HepG2 (cell line): ENCODE data around the gene NAPSA. TPM values are rescaled to one million over a fixed set of nuclear protein-coding genes. Genes with fewer than 3 reads are reported as not detected.

Source experiments
- AGO2 ChIP-seq: fragments of 200-400 bp; formaldehyde crosslinking; optimal IDR thresholded peaks from 2 replicates; pipeline ENCODE3; 2017; ENCODE audit warnings: mild to moderate bottlenecking, low read depth, low read length, moderate library complexity
- BRCA1 ChIP-seq: sonication (generic); formaldehyde crosslinking; IDR thresholded peaks from 2 replicates; pipeline ENCODE4 v1.4.0; 2020; ENCODE audit warnings: missing genetic modification reagents
- BRD4 ChIP-seq: sonication (generic); formaldehyde crosslinking; IDR thresholded peaks from 2 replicates; pipeline ENCODE4 v1.4.0; 2020; ENCODE audit warnings: missing genetic modification reagents
- BRF2 ChIP-seq: sonication (generic); formaldehyde crosslinking; IDR thresholded peaks from 2 replicates; pipeline ENCODE4 v1.8.1; 2022; ENCODE audit warnings: mild to moderate bottlenecking, missing genetic modification reagents
- HNRNPL ChIP-seq: fragments of 200-400 bp; formaldehyde crosslinking; IDR thresholded peaks from 2 replicates; pipeline ENCODE4 v1.6.1; 2017; ENCODE audit warnings: mild to moderate bottlenecking, low read depth, low read length
- IRX3 ChIP-seq: sonication (generic); formaldehyde crosslinking; IDR thresholded peaks from 2 replicates; pipeline ENCODE4 v1.8.1; 2023; ENCODE audit warnings: mild to moderate bottlenecking, low read depth, missing genetic modification reagents, borderline replicate concordance
- POLR2G ChIP-seq: fragments of 200-400 bp; formaldehyde crosslinking; IDR thresholded peaks from 2 replicates; pipeline ENCODE4 v1.6.1; 2018; ENCODE audit warnings: mild to moderate bottlenecking, low read depth, low read length, moderate library complexity
- RBM39 ChIP-seq: fragments of 200-400 bp; formaldehyde crosslinking; IDR thresholded peaks from one replicate; pipeline ENCODE4 v1.6.1; 2018; ENCODE audit warnings: antibody characterized with exemption, mild to moderate bottlenecking, low read depth, low read length; ENCODE audit not compliant: poor library complexity, severe bottlenecking
- SMAD9 ChIP-seq: sonication (generic); formaldehyde crosslinking; IDR thresholded peaks from 2 replicates; pipeline ENCODE4 v1.5.1; 2020; ENCODE audit warnings: mild to moderate bottlenecking, missing genetic modification reagents
- TOPORS ChIP-seq: sonication (generic); formaldehyde crosslinking; IDR thresholded peaks from 2 replicates; pipeline ENCODE4 v1.8.0; 2023; ENCODE audit warnings: mild to moderate bottlenecking, missing genetic modification reagents
- ZBTB39 ChIP-seq: sonication (generic); formaldehyde crosslinking; IDR thresholded peaks from 2 replicates; pipeline ENCODE4 v1.5.0; 2020; ENCODE audit warnings: missing genetic modification reagents
- ZBTB7A ChIP-seq: sonication (generic); formaldehyde crosslinking; IDR thresholded peaks from 2 replicates; pipeline ENCODE4 v1.8.0; 2022; ENCODE audit warnings: mild to moderate bottlenecking, missing genetic modification reagents
- ZFP1 ChIP-seq: IDR thresholded peaks from 2 replicates; pipeline ENCODE4 v1.6.1; 2016
- ZNF441 ChIP-seq: sonication (generic); formaldehyde crosslinking; IDR thresholded peaks from 2 replicates; pipeline ENCODE4 v1.7.0; 2021; ENCODE audit warnings: missing genetic modification reagents, borderline replicate concordance
- ZNF709 ChIP-seq: sonication (generic); formaldehyde crosslinking; IDR thresholded peaks from 2 replicates; pipeline ENCODE4 v1.5.0; 2020; ENCODE audit warnings: mild to moderate bottlenecking, missing genetic modification reagents
- ZNF75D ChIP-seq: sonication (generic); formaldehyde crosslinking; IDR thresholded peaks from 2 replicates; pipeline ENCODE4 v1.8.1; 2023; ENCODE audit warnings: missing genetic modification reagents, mild to moderate bottlenecking, borderline replicate concordance
- ZNF83 ChIP-seq: sonication (generic); formaldehyde crosslinking; IDR thresholded peaks from 2 replicates; pipeline ENCODE4 v1.4.0; 2020; ENCODE audit warnings: missing genetic modification reagents, mild to moderate bottlenecking, borderline replicate concordance
- ZNF841 ChIP-seq: sonication (generic); formaldehyde crosslinking; IDR thresholded peaks from 2 replicates; pipeline ENCODE4 v1.8.1; 2023; ENCODE audit warnings: missing genetic modification reagents, borderline replicate concordance
- polyA plus RNA-seq, 8 experiments: library from polyadenylated mRNA; depleted of rRNA in 3 of 8; stranded (reverse) in 7 of 8; unstranded in 1 of 8; fragments of >200 nt; fragmentation: Illumina TruSeq in 4 of 8; extraction: Trizol in 4 of 8; gene quantifications; 2 replicates each; pipeline versions ENCODE4 v1.2.1 to v1.2.3, GENCODE V29; 2011 to 2016; ENCODE audit warnings: low read depth in 4 of 8, missing spikeins in 1 of 8, mixed read lengths in 1 of 8; ENCODE audit not compliant: insufficient read depth in 1 of 8
- total RNA-seq, 5 experiments: library from RNA; depleted of rRNA; stranded (reverse); fragments of >200 nt; fragmentation: Illumina TruSeq; extraction: Trizol; gene quantifications; 2 replicates each; pipeline ENCODE4 v1.2.3, GENCODE V29; 2016; ENCODE audit warnings: low read depth in 1 of 5
- TF ChIP-seq, protein P1 (sequence below): sonication (generic); formaldehyde crosslinking; IDR thresholded peaks from 2 replicates; pipeline ENCODE4 v1.4.0; 2020; ENCODE audit warnings: missing genetic modification reagents, borderline replicate concordance
- TF ChIP-seq, protein P2 (sequence below): IDR thresholded peaks from 2 replicates; pipeline ENCODE4 v1.4.0; 2020; ENCODE audit warnings: mild to moderate bottlenecking, missing genetic modification reagents

The NAPSA gene
- total and polyA plus RNA-seq, 2 of the 13 experiments (the other 11 are each of a cell fraction or from before 2014, with no cell fraction given): not detected

GRCh38 chr19:50383852-50384684, 18.6 kb upstream of the NAPSA start, which contains the start of gene POLD1 (continued):
- peak; percentile 97 for TF ChIP-seq AGO2
- TF ChIP-seq, protein P1, sequence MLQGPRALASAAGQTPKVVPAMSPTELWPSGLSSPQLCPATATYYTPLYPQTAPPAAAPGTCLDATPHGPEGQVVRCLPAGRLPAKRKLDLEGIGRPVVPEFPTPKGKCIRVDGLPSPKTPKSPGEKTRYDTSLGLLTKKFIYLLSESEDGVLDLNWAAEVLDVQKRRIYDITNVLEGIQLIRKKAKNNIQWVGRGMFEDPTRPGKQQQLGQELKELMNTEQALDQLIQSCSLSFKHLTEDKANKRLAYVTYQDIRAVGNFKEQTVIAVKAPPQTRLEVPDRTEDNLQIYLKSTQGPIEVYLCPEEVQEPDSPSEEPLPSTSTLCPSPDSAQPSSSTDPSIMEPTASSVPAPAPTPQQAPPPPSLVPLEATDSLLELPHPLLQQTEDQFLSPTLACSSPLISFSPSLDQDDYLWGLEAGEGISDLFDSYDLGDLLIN (CRISPR knock-in tag): peak; percentile 87; the same call in 1 of the 2 replicates
- TF ChIP-seq ZBTB7A (CRISPR knock-in tag): 0 out of 2 replicates have a peak, but pooled peaks have one; percentile 52
- TF ChIP-seq ZFP1 (CRISPR knock-in tag): no peak
- TF ChIP-seq ZNF83: 0 out of 2 replicates have a peak, but pooled peaks have one; percentile 29
- TF ChIP-seq ZNF75D (CRISPR knock-in tag): no peak
- no peak for TF ChIP-seq ZNF709
- TF ChIP-seq BRF2 (CRISPR knock-in tag): no peak; the same call in 1 of the 2 replicates
- peak; percentile 40 for TF ChIP-seq RBM39
- TF ChIP-seq, protein P2, sequence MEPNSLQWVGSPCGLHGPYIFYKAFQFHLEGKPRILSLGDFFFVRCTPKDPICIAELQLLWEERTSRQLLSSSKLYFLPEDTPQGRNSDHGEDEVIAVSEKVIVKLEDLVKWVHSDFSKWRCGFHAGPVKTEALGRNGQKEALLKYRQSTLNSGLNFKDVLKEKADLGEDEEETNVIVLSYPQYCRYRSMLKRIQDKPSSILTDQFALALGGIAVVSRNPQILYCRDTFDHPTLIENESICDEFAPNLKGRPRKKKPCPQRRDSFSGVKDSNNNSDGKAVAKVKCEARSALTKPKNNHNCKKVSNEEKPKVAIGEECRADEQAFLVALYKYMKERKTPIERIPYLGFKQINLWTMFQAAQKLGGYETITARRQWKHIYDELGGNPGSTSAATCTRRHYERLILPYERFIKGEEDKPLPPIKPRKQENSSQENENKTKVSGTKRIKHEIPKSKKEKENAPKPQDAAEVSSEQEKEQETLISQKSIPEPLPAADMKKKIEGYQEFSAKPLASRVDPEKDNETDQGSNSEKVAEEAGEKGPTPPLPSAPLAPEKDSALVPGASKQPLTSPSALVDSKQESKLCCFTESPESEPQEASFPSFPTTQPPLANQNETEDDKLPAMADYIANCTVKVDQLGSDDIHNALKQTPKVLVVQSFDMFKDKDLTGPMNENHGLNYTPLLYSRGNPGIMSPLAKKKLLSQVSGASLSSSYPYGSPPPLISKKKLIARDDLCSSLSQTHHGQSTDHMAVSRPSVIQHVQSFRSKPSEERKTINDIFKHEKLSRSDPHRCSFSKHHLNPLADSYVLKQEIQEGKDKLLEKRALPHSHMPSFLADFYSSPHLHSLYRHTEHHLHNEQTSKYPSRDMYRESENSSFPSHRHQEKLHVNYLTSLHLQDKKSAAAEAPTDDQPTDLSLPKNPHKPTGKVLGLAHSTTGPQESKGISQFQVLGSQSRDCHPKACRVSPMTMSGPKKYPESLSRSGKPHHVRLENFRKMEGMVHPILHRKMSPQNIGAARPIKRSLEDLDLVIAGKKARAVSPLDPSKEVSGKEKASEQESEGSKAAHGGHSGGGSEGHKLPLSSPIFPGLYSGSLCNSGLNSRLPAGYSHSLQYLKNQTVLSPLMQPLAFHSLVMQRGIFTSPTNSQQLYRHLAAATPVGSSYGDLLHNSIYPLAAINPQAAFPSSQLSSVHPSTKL (CRISPR knock-in tag): no peak; the same call in 1 of the 2 replicates
- TF ChIP-seq ZNF841 (CRISPR knock-in tag): no peak
- no peak for TF ChIP-seq IRX3 (CRISPR knock-in tag)
- TF ChIP-seq BRCA1: 0 out of 2 replicates have a peak, but pooled peaks have one; percentile 60
- TF ChIP-seq HNRNPL: no peak
- peak; percentile 79 for TF ChIP-seq POLR2G
- TF ChIP-seq ZBTB39: no peak; the same call in 1 of the 2 replicates
- no peak for TF ChIP-seq ZNF441 (CRISPR knock-in tag)
- TF ChIP-seq TOPORS (CRISPR knock-in tag): no peak
- no peak for TF ChIP-seq SMAD9 (CRISPR knock-in tag)
- TF ChIP-seq BRD4 (CRISPR knock-in tag): no peak
